ENCODE measurements around the gene AFG3L2. TPM values are rescaled to one million over a fixed set of nuclear protein-coding genes. Genes with fewer than 3 reads are reported as not detected.

Gene AFG3L2
- total RNA-seq, 1 donor from 2014 or later, result 55.3 TPM

DNA sequence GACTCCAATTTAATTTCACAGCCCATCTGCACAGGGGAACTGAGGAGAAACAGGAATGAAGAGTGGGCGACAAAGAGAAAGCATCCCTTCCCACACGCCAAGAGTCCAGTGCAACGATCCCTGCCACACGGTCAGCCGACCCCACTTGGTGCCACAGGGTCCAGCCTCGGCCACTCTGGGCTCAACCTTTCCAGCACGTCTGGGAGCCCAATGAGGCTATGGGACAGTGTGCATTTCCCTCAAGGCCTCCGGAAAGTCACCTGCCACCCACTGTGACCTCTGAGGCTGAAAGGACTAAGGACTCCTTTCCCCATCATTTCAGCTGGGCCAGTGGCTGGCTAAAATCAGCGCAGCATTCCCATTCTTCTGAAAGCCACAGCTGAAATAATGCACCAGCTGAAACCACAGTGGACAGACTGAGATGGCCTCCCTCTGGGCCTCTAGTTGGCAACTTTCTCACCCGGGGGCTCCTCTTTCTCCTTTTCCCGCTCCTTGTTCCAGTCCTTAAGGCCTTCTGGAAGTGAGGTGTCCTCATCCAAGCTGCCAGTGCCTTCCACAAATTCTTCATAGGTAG lies 47.8 kb downstream of the AFG3L2 start:
- Mint-ChIP-seq H3K9me3 (no peaks in the 10 kb centered on the region), H3K27me3 (ENCODE audit: low read depth) (no peaks in the 10 kb centered on the region), H3K27ac (ENCODE audit: unreplicated experiment) (no peak overlapping the region), H3K4me1 (peaks cover 5% of the 10 kb centered on the region), H3K4me3 (no peak overlapping the region), H3K36me3 (ENCODE audit: low read depth) (peaks cover 27% of the 10 kb centered on the region)
- DNase-seq (ENCODE audit: low read depth, low spot score), result no peak
- TF ChIP-seq, protein P1, sequence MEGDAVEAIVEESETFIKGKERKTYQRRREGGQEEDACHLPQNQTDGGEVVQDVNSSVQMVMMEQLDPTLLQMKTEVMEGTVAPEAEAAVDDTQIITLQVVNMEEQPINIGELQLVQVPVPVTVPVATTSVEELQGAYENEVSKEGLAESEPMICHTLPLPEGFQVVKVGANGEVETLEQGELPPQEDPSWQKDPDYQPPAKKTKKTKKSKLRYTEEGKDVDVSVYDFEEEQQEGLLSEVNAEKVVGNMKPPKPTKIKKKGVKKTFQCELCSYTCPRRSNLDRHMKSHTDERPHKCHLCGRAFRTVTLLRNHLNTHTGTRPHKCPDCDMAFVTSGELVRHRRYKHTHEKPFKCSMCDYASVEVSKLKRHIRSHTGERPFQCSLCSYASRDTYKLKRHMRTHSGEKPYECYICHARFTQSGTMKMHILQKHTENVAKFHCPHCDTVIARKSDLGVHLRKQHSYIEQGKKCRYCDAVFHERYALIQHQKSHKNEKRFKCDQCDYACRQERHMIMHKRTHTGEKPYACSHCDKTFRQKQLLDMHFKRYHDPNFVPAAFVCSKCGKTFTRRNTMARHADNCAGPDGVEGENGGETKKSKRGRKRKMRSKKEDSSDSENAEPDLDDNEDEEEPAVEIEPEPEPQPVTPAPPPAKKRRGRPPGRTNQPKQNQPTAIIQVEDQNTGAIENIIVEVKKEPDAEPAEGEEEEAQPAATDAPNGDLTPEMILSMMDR (conservative IDR thresholded peaks at IDR 0.05), result no peak

DNA sequence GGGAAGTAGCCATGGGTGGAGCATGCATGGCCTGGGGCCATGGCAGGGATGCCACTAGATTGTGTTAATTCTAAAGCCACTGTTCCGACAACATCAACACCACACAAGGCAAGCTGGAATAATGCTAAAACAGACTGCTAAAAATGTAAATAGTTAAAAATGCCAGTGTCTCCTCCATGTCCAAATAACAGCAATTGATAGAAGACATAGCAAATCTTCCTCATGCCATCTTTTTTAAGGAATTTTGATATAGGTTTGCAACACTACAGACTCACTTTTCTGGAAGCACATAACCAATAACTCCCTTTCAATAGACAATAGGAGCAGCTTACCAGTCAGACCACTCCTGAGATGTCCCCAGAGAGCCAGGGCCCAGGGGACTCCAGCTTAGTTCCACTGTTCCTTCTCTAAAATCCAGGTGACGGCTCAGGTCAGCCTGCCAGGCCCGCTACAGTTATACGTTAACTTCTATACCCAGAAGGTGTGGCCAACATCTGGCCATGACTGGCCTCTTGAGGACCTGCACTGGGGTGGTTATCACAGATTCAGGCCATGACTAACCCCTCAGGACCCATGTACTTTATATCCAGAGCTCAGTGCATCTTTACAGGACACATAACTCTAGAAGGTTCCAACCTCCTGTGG lies 48.7 kb downstream of the AFG3L2 start:
- Mint-ChIP-seq H3K4me1 (peaks cover 5% of the 10 kb centered on the region), H3K9me3 (no peaks in the 10 kb centered on the region), H3K27ac (ENCODE audit: unreplicated experiment) (no peak overlapping the region), H3K27me3 (ENCODE audit: low read depth) (no peaks in the 10 kb centered on the region), H3K36me3 (ENCODE audit: low read depth) (peaks cover 25% of the 10 kb centered on the region), H3K4me3 (no peak overlapping the region)
- TF ChIP-seq, protein P1 (conservative IDR thresholded peaks at IDR 0.05), result peak; percentile 20
- no peak for DNase-seq (ENCODE audit: low read depth, low spot score)

DNA sequence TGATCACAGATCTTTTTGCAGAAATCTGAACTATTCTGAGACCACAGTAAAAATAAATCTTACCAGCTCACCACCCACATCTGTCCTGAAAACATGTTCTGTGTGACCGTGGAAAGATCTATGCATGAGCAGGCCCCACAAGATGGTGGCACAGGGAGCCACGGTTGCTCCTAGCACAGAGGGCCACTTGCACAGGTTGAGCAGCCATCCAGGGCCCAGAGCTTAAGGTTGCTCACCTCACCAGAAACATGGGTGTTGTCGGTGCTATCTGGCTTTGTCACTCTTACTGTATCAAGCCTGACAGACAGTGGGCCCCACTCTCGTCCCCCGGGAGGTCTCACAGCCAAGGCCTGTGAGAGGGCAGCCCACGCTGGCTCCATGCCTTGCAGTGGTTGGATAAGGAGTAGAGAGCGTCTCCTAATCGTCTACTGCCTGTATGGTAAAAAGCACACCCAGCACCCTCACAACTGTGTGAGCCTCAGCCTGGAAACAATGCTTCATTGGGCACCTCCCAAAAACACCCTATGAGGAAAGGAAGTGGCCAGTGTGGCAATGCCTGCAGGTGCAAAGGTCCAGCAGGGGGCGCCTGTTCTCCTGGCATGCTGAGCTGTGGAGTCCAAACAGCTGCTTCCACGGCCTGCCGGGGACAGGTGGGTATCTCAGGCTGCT lies 49.4 kb downstream of the AFG3L2 start:
- Mint-ChIP-seq H3K9me3 (no peaks in the 10 kb centered on the region), H3K27ac (ENCODE audit: unreplicated experiment) (no peak overlapping the region), H3K4me1 (peaks cover 5% of the 10 kb centered on the region), H3K27me3 (ENCODE audit: low read depth) (no peaks in the 10 kb centered on the region), H3K4me3 (no peak overlapping the region), H3K36me3 (ENCODE audit: low read depth) (peaks cover 25% of the 10 kb centered on the region)
- DNase-seq (ENCODE audit: low read depth, low spot score), result peak; percentile 81
- TF ChIP-seq, protein P1 (conservative IDR thresholded peaks at IDR 0.05), result peak; percentile 83

DNA sequence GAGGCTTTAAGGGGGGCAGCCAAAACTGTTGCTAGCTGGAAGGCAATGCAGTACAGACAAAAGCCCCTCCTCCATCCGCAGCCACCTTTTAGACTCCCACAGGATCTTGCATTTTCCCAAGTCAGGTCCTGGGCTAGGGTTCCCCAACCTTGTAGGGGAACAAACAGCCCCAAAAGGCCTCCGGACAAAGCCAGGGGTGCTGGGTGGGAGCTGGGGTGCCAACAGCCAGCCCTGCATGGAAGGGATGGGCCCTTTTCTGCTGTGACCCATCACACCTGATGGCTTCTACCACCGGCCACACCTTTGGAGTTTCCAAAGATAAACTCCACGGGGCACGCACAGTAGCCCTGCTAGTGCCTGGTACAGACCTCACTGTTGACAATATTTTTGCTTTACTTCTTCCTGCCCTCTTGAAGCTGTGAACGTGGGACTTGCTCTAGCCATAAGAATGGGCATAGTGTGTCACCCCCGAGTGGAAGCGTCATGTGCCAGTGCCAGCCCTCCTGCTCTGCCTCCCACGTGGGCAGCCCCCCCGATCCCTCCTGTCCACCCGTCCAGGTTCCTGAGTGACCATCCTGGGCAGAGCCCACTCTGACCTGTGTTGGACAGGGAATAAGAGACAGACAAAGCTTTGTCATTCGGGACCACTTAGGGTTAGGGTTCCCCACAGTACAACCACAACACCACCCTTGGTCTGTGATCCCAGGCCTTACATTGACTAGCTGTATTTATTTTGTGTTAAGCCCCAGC lies 50.1 kb downstream of the AFG3L2 start:
- TF ChIP-seq, protein P1 (conservative IDR thresholded peaks at IDR 0.05), result no peak
- Mint-ChIP-seq H3K27me3 (ENCODE audit: low read depth) (no peaks in the 10 kb centered on the region), H3K27ac (ENCODE audit: unreplicated experiment) (no peak overlapping the region), H3K4me3 (no peak overlapping the region), H3K36me3 (ENCODE audit: low read depth) (peaks cover 25% of the 10 kb centered on the region), H3K9me3 (no peaks in the 10 kb centered on the region), H3K4me1 (peaks cover 5% of the 10 kb centered on the region)
- no peak for DNase-seq (ENCODE audit: low read depth, low spot score)

DNA sequence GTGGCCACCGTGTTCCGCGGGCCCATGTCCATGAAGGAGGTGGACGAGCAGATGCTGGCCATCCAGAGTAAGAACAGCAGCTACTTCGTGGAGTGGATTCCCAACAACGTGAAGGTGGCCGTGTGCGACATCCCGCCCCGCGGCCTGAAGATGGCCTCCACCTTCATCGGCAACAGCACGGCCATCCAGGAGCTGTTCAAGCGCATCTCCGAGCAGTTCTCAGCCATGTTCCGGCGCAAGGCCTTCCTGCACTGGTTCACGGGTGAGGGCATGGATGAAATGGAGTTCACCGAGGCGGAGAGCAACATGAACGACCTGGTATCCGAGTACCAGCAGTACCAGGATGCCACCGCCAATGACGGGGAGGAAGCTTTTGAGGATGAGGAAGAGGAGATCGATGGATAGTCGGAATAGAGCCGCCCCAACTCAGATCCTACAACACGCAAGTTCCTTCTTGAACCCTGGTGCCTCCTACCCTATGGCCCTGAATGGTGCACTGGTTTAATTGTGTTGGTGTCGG lies 51.2 kb downstream of the AFG3L2 start:
- TF ChIP-seq, protein P1 (conservative IDR thresholded peaks at IDR 0.05), result no peak
- Mint-ChIP-seq H3K9me3 (no peaks in the 10 kb centered on the region), H3K4me3 (no peak overlapping the region), H3K4me1 (peaks cover 12% of the 10 kb centered on the region), H3K27me3 (ENCODE audit: low read depth) (no peaks in the 10 kb centered on the region), H3K36me3 (ENCODE audit: low read depth) (peaks cover 33% of the 10 kb centered on the region), H3K27ac (ENCODE audit: unreplicated experiment) (no peak overlapping the region)
- no peak for DNase-seq (ENCODE audit: low read depth, low spot score)
